Measurements from ENCODE around the gene SC5D.

The SC5D gene
- total RNA-seq: 19.3 to 56.5 (median 56.0) reads per million in 3 experiments

GRCh38 chr11:121292495-121293287 lies at the start of gene SC5D:
Gene SC5D, plus strand, starts transcription at chr11:121292771. Its CDS starts 10,605 bp downstream, at chr11:121303376.
- peak; percentile 96 for DNase-seq

DNA sequence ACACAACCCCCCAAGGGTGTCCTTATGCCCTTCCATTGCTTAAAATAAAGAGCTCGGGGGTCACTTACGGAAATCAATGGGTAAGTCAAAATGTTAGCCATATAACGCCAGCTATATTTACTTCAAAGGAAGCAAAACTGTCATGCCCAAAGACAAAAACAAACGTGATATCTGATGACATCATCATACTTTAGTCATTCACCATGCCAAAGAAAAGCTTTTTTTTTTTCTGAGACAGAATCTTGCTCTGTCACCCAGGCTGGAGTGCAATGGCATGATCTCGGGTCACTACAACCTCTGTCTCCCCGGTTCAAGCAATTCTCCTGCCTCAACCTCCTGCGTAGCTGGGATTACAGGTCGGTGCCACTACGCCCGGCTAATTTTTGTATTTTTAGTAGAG lies 47.7 kb upstream of the SC5D start:
- DNase-seq: no peak

DNA sequence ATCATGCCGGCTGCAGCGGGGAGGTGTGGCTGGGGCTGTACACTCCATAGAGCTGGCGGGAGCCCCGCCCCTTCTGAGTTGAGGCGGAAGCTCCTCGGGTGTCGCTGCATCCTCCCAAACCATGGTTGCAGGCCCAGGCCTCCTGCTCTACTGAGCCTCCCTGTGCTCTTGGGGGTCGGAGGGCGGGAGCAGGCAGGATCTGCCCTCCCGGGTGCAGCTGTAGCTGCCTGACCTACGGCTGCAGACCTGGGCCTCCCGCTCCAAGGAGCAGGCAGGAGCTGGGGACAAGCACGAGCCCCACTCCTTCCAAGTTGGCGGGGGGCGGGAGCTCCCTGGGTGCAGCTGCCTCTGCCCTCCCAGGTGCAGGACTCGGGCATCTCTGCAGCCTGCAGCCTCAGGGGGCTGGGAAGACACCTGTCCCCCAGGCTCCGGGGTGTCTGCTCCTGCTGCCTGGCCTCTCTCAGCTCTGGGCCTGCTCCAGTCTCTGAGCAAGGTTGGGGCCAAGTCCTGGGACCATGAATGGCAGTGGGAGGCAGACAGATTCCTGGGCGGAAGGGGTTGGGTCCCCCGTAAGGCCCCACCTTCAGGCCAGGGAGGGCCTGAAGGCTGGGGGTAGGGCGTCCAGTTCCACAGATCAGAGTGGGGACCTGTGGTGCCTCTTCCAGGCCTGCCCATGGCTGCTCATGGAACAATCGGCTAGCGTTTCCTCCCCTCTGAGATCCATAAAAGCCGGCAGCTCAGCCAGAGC lies 46.4 kb upstream of the SC5D start:
- DNase-seq: no peak

DNA sequence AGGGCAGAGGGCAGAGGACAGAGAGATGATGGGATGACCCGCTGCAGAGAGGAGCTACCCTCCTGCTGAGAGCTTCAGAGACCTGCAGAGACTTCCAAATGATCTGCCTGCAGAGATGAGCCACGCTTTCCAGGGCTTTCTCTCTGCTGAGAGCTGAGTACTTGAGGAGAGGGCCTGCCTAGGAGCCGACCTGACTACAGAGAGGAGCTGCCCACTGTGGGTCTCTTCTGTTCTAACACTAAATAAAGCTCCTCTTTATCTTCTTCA lies 45.9 kb upstream of the SC5D start:
- no peak for DNase-seq

- no peak for DNase-seq
Observed at GRCh38 chr11:121248496-121248895, 44.1 kb upstream of the SC5D start.

GRCh38 chr11:121249039-121249663 lies 43.4 kb upstream of the SC5D start:
- peak; percentile 21 for DNase-seq

GRCh38 chr11:121250843-121251242 lies 41.7 kb upstream of the SC5D start:
- DNase-seq: no peak

- DNase-seq: no peak
Observed at GRCh38 chr11:121253951-121254350, 38.6 kb upstream of the SC5D start.

DNA sequence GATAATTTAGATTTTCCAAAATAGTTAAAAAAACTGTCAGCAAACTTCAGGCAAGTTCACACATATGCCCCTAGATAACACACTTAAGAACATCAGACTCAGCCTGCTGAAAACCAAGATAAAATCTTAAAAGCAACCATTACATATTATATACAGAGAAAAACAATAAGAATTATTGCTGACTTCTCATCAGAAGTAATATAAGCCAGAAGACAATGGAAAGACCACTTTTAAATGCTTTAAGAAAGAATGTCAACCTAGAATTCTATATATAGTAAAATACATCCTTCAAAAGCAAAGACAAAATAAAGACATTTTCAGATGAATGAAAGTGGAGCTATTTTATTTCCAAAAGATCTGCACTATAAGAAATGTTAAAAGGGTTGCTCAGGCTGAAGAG lies 37.8 kb upstream of the SC5D start:
- no peak for DNase-seq

GRCh38 chr11:121255473-121256125 lies 37.0 kb upstream of the SC5D start:
- DNase-seq: no peak

- DNase-seq: no peak
Observed at GRCh38 chr11:121257289-121257688, 35.3 kb upstream of the SC5D start.

DNA sequence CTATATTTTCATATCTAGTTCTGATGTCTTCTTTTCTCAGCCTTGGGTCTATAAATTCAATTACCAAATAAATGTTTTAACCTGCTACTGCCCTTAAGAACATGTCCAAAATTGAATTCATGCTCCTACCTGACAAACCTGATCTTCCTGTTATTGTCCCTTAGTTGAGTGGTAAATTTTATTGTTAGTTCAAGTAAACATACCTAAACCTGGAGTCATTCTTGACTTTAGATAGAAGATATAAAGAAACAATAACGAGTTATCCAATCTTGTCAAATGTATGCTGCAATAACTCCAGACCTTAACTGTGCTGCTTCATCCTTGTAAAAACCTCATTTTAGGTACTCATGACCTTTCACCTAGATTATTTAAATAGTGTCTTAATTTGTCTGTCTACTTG lies 34.6 kb upstream of the SC5D start:
- DNase-seq: no peak

- no peak for DNase-seq
Observed at GRCh38 chr11:121265586-121265985, 27.0 kb upstream of the SC5D start.

GRCh38 chr11:121268581-121268980 lies 24.0 kb upstream of the SC5D start:
- DNase-seq: no peak

GRCh38 chr11:121270001-121270678 lies 22.4 kb upstream of the SC5D start:
- no peak for DNase-seq

GRCh38 chr11:121274332-121274991 lies 18.1 kb upstream of the SC5D start:
- no peak for DNase-seq

DNA sequence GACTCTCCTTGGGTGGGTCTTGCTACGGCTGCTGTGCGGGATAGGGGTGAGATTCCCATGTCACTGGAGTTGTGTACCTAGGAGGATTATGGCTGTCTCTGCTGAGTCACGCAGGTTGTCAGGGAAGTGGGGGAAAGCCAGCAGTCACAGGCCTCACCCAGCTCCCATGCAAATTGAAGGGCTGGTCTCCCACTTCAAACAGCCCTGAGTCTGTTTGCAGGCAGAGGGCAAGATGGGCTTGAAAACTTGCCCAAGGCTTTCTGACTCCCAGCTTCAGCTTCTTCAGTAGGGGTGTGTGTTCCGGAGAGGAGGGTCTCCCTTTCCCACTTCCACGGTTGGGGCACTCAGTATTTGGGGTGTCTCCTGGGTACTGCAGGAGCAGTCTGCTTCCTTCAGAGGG lies 10.9 kb upstream of the SC5D start:
- DNase-seq: no peak

DNA sequence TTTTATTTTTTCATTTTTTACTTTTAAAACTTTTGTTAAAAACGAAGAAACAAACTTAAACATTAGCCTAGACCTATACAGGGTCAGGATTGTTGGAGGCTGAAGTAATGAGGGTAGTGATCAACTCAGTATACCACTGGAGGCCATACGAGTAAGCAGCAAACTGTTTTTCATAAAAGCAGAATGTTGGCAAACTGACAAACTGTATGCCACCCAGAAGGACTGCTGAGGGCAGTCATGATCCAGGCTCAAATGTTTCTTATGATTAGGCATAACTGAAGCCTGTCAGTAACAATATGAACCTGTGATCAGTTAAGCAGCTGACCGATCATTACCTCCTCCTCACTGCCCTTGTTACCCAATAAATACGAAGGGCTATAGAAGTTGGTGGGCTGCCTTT lies 10.2 kb upstream of the SC5D start:
- DNase-seq: no peak

- DNase-seq: no peak
Observed at GRCh38 chr11:121282886-121283502, 9.6 kb upstream of the SC5D start.

GRCh38 chr11:121291319-121291718 lies 1.3 kb upstream of the SC5D start:
- no peak for DNase-seq

DNA sequence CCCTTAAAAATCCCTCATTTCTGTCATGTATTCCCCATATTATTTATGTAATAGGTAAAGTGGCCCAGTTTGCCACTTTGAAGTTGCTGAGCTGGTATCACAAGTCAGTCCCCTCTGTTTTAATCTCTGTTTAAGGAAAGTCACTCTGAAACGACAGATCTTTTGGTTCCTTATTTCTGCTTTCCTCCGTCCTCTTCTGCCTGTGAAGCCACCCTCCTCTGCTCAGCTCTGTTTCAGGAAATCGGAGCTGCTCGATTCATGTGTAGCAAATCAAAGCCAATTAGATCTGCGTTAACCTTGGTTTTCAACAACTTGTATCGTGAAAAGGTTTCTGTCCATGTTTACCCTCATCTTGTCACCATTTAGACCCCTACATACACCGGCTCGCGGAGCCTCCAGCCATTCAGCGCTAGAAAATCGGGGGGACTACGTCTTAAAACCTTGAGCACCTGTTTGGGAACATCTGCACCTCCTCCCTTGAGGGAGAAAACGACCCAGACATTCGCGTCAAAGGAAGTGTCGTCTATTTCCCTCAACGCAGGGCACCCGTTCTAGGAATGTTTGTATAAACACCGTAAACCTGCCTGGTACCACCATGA lies 576 bp upstream of the SC5D start:
- no peak for DNase-seq

DNA sequence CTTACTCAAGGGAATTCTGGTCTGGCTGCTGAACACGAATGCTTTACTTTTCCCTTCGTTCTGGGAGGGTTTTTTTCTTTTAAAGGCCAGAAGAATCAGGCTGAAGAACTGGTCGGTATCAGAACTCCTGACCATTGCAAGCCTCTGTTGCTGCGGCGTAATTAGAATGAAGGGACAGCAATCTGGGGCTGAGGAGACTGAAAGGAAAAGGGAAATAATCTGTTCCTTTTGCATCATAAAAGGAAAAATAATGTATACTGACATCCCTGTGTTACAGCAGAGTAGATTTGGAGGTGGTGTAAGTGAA lies 670 bp downstream of the SC5D start:
- DNase-seq: no peak
